ENCODE results near the gene ATP1A3.
A peak's percentile ranks its signal among the peaks of the same experiment; 100 is the strongest.

The ATP1A3 gene

DNA sequence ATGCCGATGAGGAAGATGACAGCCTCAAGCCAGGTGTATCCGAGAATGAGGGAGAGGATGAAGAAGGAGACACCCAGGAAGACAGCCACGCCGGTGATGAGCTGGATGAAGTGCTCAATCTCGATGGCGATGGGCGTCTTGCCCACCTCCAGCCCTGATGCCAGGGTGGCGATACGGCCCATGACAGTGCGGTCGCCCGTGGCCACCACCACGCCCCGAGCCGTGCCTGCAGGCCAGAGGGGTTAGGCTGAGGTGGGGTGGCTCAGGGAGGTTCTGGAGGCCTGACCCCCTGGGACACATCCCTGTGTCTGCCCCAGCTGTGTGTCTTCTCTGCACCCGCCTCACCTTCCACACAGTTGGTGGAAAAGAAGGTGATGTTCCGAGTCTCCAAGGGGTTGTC is 9.1 kb downstream of the ATP1A3 start:
- DNase-seq: no peak

DNA sequence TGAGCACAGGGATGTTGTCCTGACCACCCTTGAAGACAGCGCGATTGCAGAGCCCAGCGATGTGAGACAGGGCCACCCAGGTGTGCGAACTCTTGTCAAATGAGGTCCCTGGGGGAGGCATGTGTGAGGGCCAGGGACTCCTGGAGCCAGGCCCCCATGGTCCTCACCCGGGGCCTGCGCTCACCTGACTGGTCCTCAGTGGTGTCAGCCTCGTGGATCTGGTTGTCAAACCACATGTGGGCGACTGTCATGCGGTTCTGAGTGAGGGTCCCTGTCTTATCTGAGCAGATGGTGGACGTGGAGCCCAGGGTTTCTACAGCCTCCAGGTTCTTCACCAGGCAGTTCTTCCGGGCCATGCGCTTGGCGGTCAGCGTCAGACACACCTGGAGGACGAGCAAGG is 12.3 kb downstream of the ATP1A3 start:
- DNase-seq: no peak

- no peak for DNase-seq
These were observed 15.6 kb downstream of the ATP1A3 start for GRCh38 chr19:41978470-41978869.

DNA sequence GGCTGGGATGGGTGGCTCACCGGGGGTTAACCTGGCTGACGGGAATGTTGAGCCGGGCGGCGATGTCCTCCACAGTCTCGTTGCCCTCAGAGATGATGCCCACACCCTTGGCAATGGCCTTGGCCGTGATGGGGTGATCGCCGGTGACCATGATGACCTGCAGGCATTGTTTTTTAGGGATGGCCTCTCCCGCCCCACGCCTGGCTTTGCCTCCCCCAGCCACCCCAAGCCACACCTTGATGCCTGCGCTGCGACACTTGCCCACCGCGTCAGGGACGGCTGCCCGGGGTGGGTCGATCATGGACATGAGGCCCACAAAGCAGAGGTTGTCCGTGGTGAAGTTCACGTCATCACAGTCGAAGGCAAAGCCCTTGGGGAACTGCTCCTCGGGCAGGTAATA is 16.1 kb downstream of the ATP1A3 start:
- DNase-seq: no peak

- no peak for DNase-seq
These were observed 19.4 kb downstream of the ATP1A3 start for GRCh38 chr19:41974652-41975051.

GRCh38 chr19:41971363-41971762 is 22.7 kb downstream of the ATP1A3 start:
- DNase-seq: no peak

DNA sequence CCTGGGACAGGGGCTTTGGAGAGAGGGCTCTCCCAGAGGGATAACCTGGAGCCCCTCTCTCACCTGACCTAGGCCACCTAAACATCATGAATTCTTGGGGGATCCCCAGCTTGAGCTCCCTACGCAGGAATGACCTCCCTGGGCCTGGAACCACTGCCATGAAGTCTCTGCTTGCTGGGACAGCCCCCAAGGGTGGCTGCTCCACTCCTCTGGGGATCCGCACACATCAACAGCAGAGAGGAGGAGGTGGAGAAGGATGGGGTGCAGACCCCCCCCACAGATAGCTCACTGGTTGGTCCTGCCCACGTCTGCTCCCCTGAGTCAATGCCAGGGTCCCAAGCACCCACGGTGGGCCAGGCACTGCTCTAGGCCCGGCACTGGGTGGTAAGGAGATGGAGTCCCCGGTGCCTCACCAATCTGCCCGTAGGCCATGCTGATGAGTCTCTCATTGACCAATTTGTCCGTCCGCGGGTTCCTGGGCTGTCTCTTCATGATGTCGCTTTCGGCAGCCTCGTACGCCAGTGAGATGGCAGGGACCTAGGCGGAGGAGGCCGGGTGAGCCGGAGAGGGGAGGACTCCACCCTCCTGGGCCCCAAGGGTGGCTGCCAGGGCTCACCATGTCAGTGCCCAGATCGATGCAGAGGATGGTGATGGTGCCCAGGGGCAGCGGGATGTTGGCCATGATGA is 24.1 kb downstream of the ATP1A3 start:
- DNase-seq: no peak

DNA sequence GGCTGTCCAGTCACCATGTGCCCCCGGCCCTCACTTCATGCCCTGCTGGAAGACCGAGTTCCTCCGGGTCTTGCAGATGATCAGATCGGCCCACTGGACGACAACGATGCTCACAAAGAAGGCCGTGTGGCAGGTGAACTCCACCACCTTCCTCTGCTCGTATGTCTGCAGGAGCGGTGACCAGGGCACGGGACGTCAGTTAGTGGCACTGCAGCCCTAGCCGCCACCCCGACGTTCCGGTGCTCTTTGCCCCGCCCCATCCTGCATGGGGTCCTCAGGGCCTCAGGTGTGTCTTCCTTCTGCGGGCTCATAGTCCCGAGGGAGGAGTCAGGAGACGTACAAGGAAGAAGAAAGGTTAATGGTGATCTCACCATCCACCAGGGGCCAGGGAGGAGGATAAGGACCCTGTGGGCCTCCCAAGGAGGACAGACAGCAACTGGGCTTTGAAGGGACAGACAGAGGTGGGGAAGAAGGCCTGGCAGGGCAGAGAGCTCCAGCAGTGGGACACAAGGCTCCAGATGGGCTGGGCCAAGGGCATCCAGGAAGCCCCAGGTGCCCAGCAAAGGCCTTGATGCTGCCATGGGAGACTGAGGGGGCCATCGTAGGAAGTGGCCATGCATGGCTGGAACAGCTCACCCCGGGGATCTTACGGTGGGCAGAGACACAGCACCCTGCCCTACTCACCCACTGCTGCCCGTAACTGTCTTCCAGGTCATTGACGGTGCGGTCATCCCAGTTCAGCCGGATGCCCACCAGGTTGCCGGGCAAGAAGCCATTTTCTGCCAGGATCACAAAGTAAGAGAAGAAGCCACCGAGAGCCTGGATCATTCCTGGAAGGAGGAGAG is 25.1 kb downstream of the ATP1A3 start:
- no peak for DNase-seq

DNA sequence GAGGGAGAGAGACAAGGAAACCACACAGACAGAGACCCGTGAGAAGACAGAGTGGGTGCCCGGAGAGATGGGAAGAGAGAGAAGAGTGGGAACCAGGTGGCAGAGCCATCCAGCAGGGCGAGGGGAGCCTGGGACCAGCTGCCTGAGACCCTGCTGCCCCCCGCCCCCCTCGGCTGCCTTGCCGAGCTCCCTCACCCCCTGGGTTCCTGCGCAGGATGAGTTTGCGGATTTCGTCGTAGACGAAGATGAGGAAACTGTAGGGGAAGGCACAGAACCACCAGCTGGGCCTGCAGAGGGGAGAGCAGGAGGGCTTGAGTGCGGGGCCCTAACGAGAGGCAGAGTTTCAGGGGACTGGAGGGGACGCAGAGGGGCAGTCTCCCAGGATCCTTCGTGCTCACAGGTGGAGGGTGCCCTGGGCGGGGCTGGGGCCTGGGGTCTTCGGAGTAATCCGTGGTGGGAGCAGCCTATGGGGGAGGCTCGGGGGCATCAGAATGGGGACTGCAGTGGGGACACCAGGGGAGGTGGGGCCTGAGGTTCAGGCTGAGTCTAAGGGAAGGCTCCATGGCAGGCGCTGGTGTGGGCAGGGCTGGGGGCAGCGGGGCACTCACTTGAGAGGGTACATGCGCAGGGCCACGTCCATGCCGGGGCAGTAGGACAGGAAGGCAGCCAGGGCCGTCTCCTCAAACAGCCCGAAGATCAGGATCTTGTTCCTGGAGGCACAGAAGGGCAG is 26.8 kb downstream of the ATP1A3 start:
- no peak for DNase-seq

- DNase-seq: no peak
These were observed 28.9 kb downstream of the ATP1A3 start for GRCh38 chr19:41965106-41965505.

DNA sequence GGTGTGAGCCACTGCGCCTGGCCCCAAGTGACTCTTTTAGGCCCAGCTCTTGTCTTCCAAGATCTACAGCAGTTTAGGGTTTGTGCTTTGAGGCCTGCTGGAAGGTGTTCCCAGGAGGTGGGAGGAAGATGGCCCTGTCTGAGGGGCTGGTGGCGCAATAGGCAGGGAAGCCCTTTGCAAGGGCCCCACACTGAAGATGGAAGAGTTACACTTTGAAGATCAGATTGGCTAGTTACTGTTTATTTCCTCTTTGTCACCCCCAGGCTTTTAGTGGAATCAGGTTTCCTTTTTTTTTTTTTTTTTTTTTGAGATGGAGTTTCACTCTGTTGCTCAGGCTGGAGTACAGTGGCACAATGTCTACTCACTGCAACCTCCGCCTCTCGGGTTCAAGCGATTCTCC is 33.1 kb downstream of the ATP1A3 start:
- DNase-seq: no peak

DNA sequence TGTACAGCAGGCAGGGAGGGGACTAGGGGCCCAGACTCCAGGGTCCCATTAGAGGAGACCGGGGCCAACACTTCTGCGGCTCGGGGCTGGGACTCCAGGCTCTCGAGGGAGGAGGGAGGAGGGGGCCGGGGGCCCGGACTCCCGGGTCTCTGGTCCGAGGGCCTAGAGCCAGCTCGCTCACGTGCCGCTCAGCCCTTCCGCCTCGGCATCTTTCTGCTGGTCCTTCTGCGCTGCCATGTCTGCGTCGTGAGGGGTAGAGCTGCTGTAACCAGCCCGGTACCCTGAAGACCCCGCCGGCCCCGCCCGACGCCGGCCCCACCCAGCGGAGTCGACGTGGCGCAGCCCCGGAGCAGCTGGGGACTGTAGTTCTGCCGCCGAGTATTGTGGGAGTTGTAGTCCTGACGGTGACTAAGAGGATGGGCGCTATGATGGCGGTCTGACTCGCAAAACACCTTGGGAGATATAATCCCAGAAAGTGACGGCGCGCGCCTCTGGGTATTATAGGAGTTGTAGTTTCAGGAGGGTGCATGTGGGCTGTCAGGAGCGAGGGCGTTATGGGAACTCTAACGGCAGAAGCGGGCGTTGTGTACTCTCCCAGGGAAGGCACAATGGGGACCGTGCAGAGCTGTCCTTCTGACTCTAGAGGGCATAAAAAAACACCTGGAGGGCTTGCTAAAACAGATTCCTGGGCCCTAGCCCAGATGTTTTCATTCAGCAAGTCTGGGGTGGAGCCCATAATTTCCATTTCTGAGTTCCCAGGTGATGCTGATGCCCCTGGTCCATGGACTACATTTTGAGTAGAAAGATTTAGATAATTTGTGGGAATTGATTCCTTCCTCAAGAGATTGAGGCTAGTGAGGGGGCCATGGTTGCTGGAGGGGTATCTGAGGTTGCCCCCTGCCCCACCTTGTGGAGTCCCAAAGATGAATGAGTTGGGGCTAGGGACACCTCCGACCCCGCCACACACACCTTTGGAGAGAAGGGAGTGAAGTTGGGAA is 34.7 kb downstream of the ATP1A3 start, which contains the start of gene RABAC1:
Gene RABAC1 (minus strand): TSS at position 266 of the 998 bp plus-strand sequence. CDS start 29 bp downstream, at position 237.
- peak; percentile 84 for DNase-seq

- DNase-seq: peak; percentile 73
These were observed 35.5 kb downstream of the ATP1A3 start for GRCh38 chr19:41958367-41959055.

- peak; percentile 20 for DNase-seq
These were observed 36.1 kb downstream of the ATP1A3 start for GRCh38 chr19:41957838-41958366.

GRCh38 chr19:41957161-41957837 is 36.7 kb downstream of the ATP1A3 start:
- DNase-seq: no peak

- DNase-seq: no peak
These were observed 37.4 kb downstream of the ATP1A3 start for GRCh38 chr19:41956621-41957020.

GRCh38 chr19:41955521-41955920 is 38.5 kb downstream of the ATP1A3 start:
- DNase-seq: no peak

DNA sequence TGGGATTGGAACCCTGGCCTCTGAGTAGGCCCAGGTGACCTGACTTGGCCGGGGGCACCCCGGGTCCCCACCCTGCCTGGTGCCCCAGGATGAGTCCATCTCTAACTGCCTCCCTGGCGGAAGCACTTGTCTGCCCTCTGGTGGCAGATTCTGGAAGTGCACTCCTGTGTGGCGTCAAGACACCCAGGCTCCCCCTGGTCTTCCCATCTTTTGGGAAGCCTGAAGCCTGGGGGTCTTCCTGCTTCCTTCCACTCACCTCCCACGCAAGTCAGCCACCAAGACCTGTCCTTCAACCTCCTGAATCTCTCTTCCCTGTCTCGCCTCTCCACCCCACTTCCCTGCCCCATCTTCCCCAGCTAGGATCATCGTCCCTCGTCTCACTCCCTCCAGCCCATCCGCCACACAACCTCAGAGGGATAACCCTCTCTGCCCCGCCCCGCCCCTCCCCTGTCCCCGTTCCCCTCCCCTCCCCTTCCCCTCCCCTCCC is 42.3 kb downstream of the ATP1A3 start:
- peak; percentile 93 for DNase-seq

- DNase-seq: no peak
These were observed 46.9 kb downstream of the ATP1A3 start for GRCh38 chr19:41947091-41947490.

DNA sequence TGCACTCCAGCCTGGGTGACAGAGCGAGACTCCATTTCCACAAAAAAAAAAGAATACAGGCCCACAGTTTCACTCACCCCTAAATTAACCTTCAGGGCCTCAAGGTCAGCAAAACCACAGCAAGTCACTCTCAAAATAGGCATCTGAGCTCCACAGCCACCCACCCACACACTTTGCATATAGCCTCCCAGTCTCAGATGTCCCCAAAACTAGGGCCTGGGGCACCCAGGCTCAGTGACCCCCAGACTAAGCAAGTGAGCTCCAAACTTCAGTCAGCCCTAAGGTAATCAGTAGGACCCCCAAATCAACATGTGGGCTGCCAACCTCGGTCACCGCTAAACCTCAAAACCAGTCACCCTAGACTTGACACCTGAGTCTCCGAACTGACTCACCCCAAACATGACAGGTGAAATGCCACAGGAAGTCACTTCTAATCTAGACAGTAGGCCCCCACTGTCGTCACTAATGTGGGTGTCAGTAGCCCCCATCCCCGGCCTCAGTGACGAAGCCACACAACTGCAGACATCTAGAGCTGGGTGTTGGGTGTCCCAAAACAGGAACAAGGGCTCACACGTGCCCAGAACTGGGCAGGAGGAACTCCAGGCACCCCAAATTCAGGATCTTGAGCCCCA is 48.8 kb downstream of the ATP1A3 start:
- peak; percentile 91 for DNase-seq
